Measurements from ENCODE around the gene GRM1. TPM values are rescaled to one million over a fixed set of nuclear protein-coding genes. Genes with fewer than 3 reads are reported as not detected.

GRM1 gene
- total RNA-seq, 1 donor from 2014 or later: 0.41 TPM

DNA sequence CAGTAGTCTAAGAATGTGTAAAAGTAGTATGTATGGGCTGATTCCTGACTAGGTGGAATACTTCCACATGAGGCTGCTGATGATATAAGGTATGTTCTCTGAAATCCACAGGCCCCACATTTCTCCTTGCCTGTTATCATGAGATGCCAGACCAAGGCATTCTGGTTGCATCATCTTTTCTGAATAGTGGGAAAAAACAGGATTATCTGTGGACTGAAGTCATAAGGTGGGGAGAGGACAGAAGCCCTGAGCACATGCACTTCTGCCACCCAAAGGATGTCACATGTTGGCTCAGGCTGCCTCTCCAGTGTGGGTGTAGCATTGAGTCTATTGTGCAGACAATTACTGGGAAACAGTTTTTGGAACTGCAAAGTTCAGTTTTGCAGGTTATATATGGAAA is 330.3 kb downstream of the GRM1 start:
- Mint-ChIP-seq H3K27ac (no peak overlapping the region), H3K4me1 (ENCODE audit: low read depth) (peaks cover 16% of the 10 kb centered on the region)

DNA sequence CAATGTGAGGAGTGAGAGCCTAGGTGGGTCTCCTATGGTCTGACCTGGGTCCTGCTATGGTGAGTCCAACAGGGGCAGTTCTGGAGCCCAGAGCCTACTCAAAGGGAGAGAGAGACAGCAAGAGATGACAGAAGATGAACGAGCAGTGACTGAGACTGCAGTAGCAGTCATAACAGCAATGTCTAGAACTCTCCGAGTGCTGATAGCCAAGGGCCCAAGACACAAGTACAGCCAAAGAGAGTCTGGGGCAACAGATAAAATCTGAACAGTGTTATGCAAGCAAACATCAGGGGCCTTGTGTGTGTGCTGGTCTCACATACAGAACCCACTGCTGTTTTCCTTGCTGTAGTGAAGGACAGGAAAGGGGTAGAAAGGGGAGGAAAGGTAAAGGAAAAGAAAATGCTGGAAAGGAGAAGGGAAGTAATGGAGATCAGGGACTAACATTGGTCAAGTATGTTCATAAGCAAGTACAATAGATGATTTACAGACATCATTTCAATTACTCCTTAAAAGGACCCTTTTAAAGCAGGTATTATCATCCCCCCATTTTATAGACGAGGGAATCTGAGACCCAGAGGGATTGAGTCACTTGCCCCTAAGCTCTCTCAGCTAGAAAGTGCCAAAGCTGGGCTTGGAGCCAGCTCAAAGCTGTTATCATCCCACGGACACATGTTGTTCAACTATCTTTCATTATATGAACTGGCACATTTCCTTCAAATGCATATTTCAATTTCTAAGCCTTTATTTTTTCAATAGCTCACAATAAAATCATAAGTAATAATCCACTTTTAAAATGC is 332.5 kb downstream of the GRM1 start:
- TF ChIP-seq CTCF (IDR thresholded peaks at IDR 0.05; ENCODE audit: unreplicated experiment): no peak
- no peaks in the 10 kb centered on the region for H3K36me3 Mint-ChIP-seq (ENCODE audit: insufficient read depth)
- DNase-seq (ENCODE audit: low spot score, unreplicated experiment): no peak
- no peaks in the 10 kb centered on the region for H3K9me3 Mint-ChIP-seq (ENCODE audit: low read depth)
- H3K27me3 Mint-ChIP-seq: peaks cover 6% of the 10 kb centered on the region
- peaks cover 6% of the 10 kb centered on the region for H3K4me1 Mint-ChIP-seq (ENCODE audit: low read depth)
- no peak overlapping the region for H3K4me3 Mint-ChIP-seq (ENCODE audit: low read depth)
- H3K27ac Mint-ChIP-seq: no peak overlapping the region

More for the DNA sequence above, 330.3 kb downstream of the GRM1 start:
- Mint-ChIP-seq H3K4me3 (ENCODE audit: low read depth) (no peak overlapping the region), H3K9me3 (ENCODE audit: low read depth) (no peaks in the 10 kb centered on the region), H3K27me3 (peaks cover 2% of the 10 kb centered on the region), H3K36me3 (ENCODE audit: insufficient read depth) (no peaks in the 10 kb centered on the region)
- no peak for DNase-seq (ENCODE audit: low spot score, unreplicated experiment)
- TF ChIP-seq CTCF (IDR thresholded peaks at IDR 0.05; ENCODE audit: unreplicated experiment): no peak

DNA sequence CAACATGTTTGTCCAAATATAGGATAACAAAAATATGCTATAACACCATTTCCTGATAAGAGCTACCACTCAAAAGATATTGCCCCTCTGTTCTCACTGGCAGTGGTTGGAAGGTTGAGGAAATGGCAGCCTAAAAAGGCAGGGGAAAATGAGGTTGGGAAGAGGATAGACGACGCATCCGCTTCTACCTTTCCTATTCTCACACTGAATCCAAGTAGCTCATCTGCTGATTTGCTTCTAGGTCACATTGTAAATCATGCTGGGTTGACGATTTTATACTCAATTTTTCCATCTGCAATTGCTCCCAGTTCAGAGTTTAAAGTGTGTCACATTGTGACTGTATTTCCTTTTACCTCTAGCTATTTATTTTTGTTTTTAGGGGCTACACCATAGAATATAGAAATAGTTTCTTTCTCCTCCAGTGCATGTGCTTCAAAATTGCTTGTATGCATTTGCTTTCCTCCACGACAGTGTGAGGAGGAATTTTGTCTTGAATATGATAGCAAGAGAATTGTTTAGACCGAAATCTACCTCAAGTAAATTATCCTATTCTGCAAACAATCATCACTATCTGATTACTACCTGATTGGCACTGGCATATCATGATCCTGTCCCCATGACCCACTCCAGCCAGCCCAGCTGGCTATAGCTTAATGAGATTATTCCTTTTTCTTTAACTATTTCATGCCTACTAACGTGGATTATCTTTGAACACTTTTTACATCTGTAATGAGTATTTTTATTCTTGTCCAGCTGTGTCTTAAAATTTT is 335.2 kb downstream of the GRM1 start:
- TF ChIP-seq CTCF (IDR thresholded peaks at IDR 0.05; ENCODE audit: unreplicated experiment): no peak
- no peak for DNase-seq (ENCODE audit: low spot score, unreplicated experiment)
- Mint-ChIP-seq H3K27me3 (peaks cover 6% of the 10 kb centered on the region), H3K9me3 (ENCODE audit: low read depth) (no peaks in the 10 kb centered on the region), H3K4me3 (ENCODE audit: low read depth) (no peak overlapping the region), H3K36me3 (ENCODE audit: insufficient read depth) (no peaks in the 10 kb centered on the region), H3K4me1 (ENCODE audit: low read depth) (no peaks in the 10 kb centered on the region), H3K27ac (no peak overlapping the region)

DNA sequence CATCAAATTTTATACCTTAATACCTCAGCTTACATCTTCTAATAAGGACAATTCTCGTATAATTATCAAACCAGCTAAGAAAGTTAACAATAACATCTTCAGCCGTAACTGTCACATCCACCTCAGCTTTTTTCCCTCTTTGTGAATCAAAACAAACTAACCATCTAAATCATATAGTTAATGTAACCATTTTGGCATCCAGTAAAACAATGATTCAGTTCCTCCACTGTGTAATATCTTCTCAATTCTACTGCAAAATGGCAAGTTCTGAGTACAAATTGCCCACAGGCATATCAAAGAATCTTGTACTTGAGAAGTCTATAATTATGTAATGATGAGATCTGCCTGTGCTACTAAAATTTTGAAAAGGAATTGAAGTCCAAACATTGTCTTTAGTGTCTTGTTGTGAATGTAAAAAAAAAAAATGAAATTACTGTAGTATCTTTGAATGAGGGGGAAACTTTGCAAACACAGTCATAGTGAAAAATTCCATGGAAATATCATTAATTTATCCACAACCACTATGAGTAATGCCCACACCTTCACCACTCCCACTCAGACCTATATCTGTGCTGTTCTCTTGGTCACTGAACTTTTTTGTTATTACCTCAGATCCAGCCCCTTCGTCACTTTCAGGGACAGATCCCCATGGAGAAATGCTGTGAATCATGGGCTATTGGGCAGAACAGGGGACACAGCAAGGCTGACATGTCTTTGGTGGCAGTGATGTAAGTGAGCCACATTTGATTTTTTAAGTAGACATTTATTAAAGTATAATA is 336.1 kb downstream of the GRM1 start:
- Mint-ChIP-seq H3K36me3 (ENCODE audit: insufficient read depth) (no peaks in the 10 kb centered on the region), H3K4me1 (ENCODE audit: low read depth) (peaks cover 5% of the 10 kb centered on the region), H3K27ac (no peak overlapping the region), H3K9me3 (ENCODE audit: low read depth) (no peaks in the 10 kb centered on the region), H3K4me3 (ENCODE audit: low read depth) (no peak overlapping the region), H3K27me3 (peaks cover 6% of the 10 kb centered on the region)
- no peak for DNase-seq (ENCODE audit: low spot score, unreplicated experiment)
- TF ChIP-seq CTCF (IDR thresholded peaks at IDR 0.05; ENCODE audit: unreplicated experiment): no peak

- no peak for TF ChIP-seq CTCF (IDR thresholded peaks at IDR 0.05; ENCODE audit: unreplicated experiment)
- H3K4me3 Mint-ChIP-seq (ENCODE audit: low read depth): no peak overlapping the region
- peaks cover 7% of the 10 kb centered on the region for H3K9me3 Mint-ChIP-seq (ENCODE audit: low read depth)
Measured at GRCh38 chr6:146367061-146367460, 338.2 kb downstream of the GRM1 start.

More at GRCh38 chr6:146367061-146367460, 338.2 kb downstream of the GRM1 start:
- DNase-seq (ENCODE audit: low spot score, unreplicated experiment): no peak
- peaks cover 7% of the 10 kb centered on the region for H3K4me1 Mint-ChIP-seq (ENCODE audit: low read depth)
- no peak overlapping the region for H3K27ac Mint-ChIP-seq
- H3K27me3 Mint-ChIP-seq: peaks cover 6% of the 10 kb centered on the region
- H3K36me3 Mint-ChIP-seq (ENCODE audit: insufficient read depth): no peaks in the 10 kb centered on the region

Measured in progenitor cell of endocrine pancreas (in vitro differentiated cells).